Astrocyte of the spinal cord (primary cell): ENCODE data around the gene NOA1.

ENCODE experiments used
- DNase-seq: peaks from one replicate; pipeline ENCODE4 v3.0.0; 2011; ENCODE audit warnings: low read depth, low spot score
- H3K4me3 ChIP-seq: 2 replicates; pipeline ENCODE4 v1.5.1; 2011; ENCODE audit warnings: low read depth, mild to moderate bottlenecking, low read length, moderate library complexity
- CTCF ChIP-seq: IDR thresholded peaks from 2 replicates; pipeline ENCODE4 v1.5.1; 2012; ENCODE audit warnings: low read depth, mild to moderate bottlenecking, low read length, inconsistent platforms
- in situ Hi-C: cut with HindIII; loops from 2 replicates; pipeline ENCODE4 v1.10.0; 2017; ENCODE audit warnings: low sequenced_read_pairs

NOA1 gene

GRCh38 chr4:56977321-56978012 is at the start of gene NOA1:
Gene NOA1, minus strand, starts transcription at chr4:56977606. Its CDS starts 21 bp downstream, at chr4:56977585.
- peak within 1 kb of the TSS; percentile 89 for H3K4me3 ChIP-seq
- TF ChIP-seq CTCF = no peak
- peak; percentile 99 for DNase-seq
- in situ Hi-C loops = no loop called here

- in situ Hi-C loops = no loop called here
- H3K4me3 ChIP-seq = no peak overlapping the region
- no peak for TF ChIP-seq CTCF
- DNase-seq = peak; percentile 89
Observed at GRCh38 chr4:57023104-57023503, 45.7 kb upstream of the NOA1 start.

GRCh38 chr4:57020467-57021101 is 43.2 kb upstream of the NOA1 start:
- in situ Hi-C loops = no loop called here
- TF ChIP-seq CTCF = no peak
- DNase-seq = peak; percentile 77
- no peak overlapping the region for H3K4me3 ChIP-seq

- no peak for TF ChIP-seq CTCF
- DNase-seq = no peak
- in situ Hi-C loops = no loop called here
- H3K4me3 ChIP-seq = no peak overlapping the region
Observed at GRCh38 chr4:57018980-57019379, 41.6 kb upstream of the NOA1 start.

- no peak for TF ChIP-seq CTCF
- in situ Hi-C loops = no loop called here
- DNase-seq = no peak
- no peak overlapping the region for H3K4me3 ChIP-seq
Observed at GRCh38 chr4:57013543-57014120, 36.2 kb upstream of the NOA1 start.

DNA sequence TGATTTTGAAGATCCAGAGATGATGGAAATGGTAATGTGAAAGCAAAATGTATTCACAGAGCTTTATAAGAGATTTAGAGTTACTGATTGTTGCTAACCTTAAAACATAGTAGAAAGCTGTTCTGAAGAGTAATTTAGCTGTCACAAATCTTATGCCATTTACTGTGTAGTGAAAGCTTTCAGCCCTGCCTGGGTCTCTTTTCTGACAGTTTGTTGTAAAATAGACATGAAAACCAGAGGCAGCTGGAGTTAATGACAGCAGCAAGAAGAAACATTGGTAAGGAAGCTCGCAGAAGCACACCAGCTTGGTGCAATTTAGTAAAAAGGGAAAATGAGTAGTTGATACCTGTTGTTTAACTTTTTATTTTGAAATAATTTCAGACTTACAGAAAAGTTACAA is 22.3 kb upstream of the NOA1 start:
- no peak for TF ChIP-seq CTCF
- in situ Hi-C loops = no loop called here
- no peak overlapping the region for H3K4me3 ChIP-seq
- DNase-seq = no peak
